ENCODE data around the gene XPNPEP2.

XPNPEP2 gene

GRCh38 chrX:129747533-129747932, 8.8 kb downstream of the XPNPEP2 start:
- Histone ChIP-seq H4K20me1 (ENCODE audit: control insufficient read depth, insufficient read depth, low read depth, low read length) (no peaks in the 10 kb centered on the region), H3K27ac (ENCODE audit: low read depth, low read length) (no peak overlapping the region), H3K4me2 (ENCODE audit: low read length) (no peak overlapping the region), H3K27me3 (ENCODE audit: control insufficient read depth, low read length) (no peaks in the 10 kb centered on the region), H3K9me3 (ENCODE audit: control insufficient read depth, insufficient read depth, low read length) (no peaks in the 10 kb centered on the region), H3K4me3 (ENCODE audit: low read length) (no peak overlapping the region), H3K4me1 (ENCODE audit: control insufficient read depth, low read length) (no peaks in the 10 kb centered on the region; the same call in 1 of the 2 replicates), H3K36me3 (ENCODE audit: control insufficient read depth, low read length) (no peaks in the 10 kb centered on the region), H3F3A (ENCODE audit: control insufficient read depth, insufficient read depth) (no peaks in the 10 kb centered on the region), H3K79me2 (ENCODE audit: control insufficient read depth, low read length) (no peaks in the 10 kb centered on the region), H3K9me2 (replicated peaks; ENCODE audit: control insufficient read depth, low read length) (no peaks in the 10 kb centered on the region)
- TF ChIP-seq CTCF (IDR thresholded peaks at IDR 0.05; ENCODE audit: low read depth, low read length, poor library complexity, severe bottlenecking) (no peak), EZH2phosphoT487 (IDR thresholded peaks at IDR 0.05; ENCODE audit: borderline replicate concordance, low read length) (no peak)

DNA sequence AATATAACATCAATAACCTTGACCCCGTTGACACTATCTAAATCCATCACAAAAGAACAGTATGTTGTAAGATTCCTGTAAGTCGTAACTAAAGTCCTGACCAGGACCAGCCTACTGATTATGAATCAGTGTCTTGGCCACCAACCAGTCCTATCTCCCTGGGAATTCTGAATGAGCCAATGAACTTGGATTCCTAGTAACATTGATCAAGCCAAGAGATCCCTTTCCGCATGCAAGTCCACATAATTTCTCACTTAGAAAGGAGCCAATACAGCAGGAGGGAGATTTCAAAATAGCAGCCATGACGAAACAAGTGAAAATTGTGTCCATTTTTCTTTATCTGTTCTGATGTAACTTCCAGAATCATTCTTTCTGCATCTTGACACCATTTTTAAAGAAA, 9.5 kb downstream of the XPNPEP2 start:
- Histone ChIP-seq H3K4me3 (ENCODE audit: low read length) (no peak overlapping the region), H3K9me3 (ENCODE audit: control insufficient read depth, insufficient read depth, low read length) (no peaks in the 10 kb centered on the region), H3K9me2 (replicated peaks; ENCODE audit: control insufficient read depth, low read length) (no peaks in the 10 kb centered on the region), H3K27me3 (ENCODE audit: control insufficient read depth, low read length) (no peaks in the 10 kb centered on the region), H3K36me3 (ENCODE audit: control insufficient read depth, low read length) (no peaks in the 10 kb centered on the region), H3K4me2 (ENCODE audit: low read length) (no peak overlapping the region), H3K79me2 (ENCODE audit: control insufficient read depth, low read length) (no peaks in the 10 kb centered on the region), H3K4me1 (ENCODE audit: control insufficient read depth, low read length) (no peaks in the 10 kb centered on the region), H3F3A (ENCODE audit: control insufficient read depth, insufficient read depth) (no peaks in the 10 kb centered on the region), H3K27ac (ENCODE audit: low read depth, low read length) (no peak overlapping the region), H4K20me1 (ENCODE audit: control insufficient read depth, insufficient read depth, low read depth, low read length) (no peaks in the 10 kb centered on the region)
- TF ChIP-seq CTCF (IDR thresholded peaks at IDR 0.05; ENCODE audit: low read depth, low read length, poor library complexity, severe bottlenecking) (no peak), EZH2phosphoT487 (IDR thresholded peaks at IDR 0.05; ENCODE audit: borderline replicate concordance, low read length) (no peak)

DNA sequence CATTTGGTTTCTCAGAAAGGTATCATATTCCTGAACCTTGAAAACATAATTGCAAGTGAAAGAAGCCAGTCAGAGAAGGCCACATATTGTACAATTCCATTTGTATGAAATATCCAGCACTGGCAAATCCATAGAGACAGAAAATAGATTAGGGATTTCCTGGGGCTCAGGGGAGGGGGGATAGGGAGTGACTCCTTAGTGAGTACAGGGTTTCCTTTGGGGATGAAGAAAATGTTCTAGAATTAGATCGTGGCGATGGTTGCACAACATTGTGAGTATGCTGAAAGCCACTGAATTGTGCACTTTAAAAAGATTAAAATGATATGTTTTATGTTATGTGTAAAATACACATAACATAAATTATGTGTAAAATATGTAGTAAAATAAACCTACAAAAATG, 10.3 kb downstream of the XPNPEP2 start:
- no peak for TF ChIP-seq CTCF (IDR thresholded peaks at IDR 0.05; ENCODE audit: low read depth, low read length, poor library complexity, severe bottlenecking)
- TF ChIP-seq EZH2phosphoT487 (IDR thresholded peaks at IDR 0.05; ENCODE audit: borderline replicate concordance, low read length), result no peak
- no peaks in the 10 kb centered on the region for H3K9me3 ChIP-seq (ENCODE audit: control insufficient read depth, insufficient read depth, low read length)
- H3F3A ChIP-seq (ENCODE audit: control insufficient read depth, insufficient read depth), result no peaks in the 10 kb centered on the region
- no peaks in the 10 kb centered on the region for H3K36me3 ChIP-seq (ENCODE audit: control insufficient read depth, low read length)
- no peak overlapping the region for H3K27ac ChIP-seq (ENCODE audit: low read depth, low read length)
- H3K4me1 ChIP-seq (ENCODE audit: control insufficient read depth, low read length), result peaks cover 1% of the 10 kb centered on the region; the same call in 1 of the 2 replicates
- H3K27me3 ChIP-seq (ENCODE audit: control insufficient read depth, low read length), result no peaks in the 10 kb centered on the region
- no peaks in the 10 kb centered on the region for H3K79me2 ChIP-seq (ENCODE audit: control insufficient read depth, low read length)
- H3K4me2 ChIP-seq (ENCODE audit: low read length), result no peak overlapping the region
- no peaks in the 10 kb centered on the region for H3K9me2 ChIP-seq (replicated peaks; ENCODE audit: control insufficient read depth, low read length)
- H4K20me1 ChIP-seq (ENCODE audit: control insufficient read depth, insufficient read depth, low read depth, low read length), result no peaks in the 10 kb centered on the region
- no peak overlapping the region for H3K4me3 ChIP-seq (ENCODE audit: low read length)

DNA sequence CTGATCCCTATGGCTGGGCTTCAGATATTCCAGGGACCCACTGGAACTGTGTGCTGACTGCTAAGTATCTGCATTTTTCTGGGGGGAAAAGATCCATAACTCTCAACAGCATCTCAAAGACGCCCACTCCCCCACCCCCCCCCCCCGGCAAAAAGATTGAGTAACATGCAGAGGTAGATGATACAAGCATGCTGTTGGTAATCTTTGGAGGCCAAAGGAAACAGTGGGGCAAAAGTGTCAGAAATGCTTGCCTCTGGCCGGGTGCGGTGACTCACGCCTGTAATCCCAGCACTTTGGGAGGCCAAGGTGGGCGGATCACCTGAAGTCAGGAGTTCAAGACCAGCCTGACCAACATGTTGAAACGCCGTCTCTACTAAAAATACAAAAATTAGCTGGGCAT, 12.2 kb downstream of the XPNPEP2 start:
- peaks cover 19% of the 10 kb centered on the region for H3K4me1 ChIP-seq (ENCODE audit: control insufficient read depth, low read length)
- H3K79me2 ChIP-seq (ENCODE audit: control insufficient read depth, low read length), result no peaks in the 10 kb centered on the region
- H3F3A ChIP-seq (ENCODE audit: control insufficient read depth, insufficient read depth), result no peaks in the 10 kb centered on the region
- no peaks in the 10 kb centered on the region for H3K9me3 ChIP-seq (ENCODE audit: control insufficient read depth, insufficient read depth, low read length)
- no peak overlapping the region for H3K27ac ChIP-seq (ENCODE audit: low read depth, low read length)
- H3K36me3 ChIP-seq (ENCODE audit: control insufficient read depth, low read length), result no peaks in the 10 kb centered on the region
- no peak overlapping the region for H3K4me2 ChIP-seq (ENCODE audit: low read length)
- H4K20me1 ChIP-seq (ENCODE audit: control insufficient read depth, insufficient read depth, low read depth, low read length), result no peaks in the 10 kb centered on the region
- H3K27me3 ChIP-seq (ENCODE audit: control insufficient read depth, low read length), result no peaks in the 10 kb centered on the region
- H3K9me2 ChIP-seq (replicated peaks; ENCODE audit: control insufficient read depth, low read length), result no peaks in the 10 kb centered on the region
- no peak for TF ChIP-seq EZH2phosphoT487 (IDR thresholded peaks at IDR 0.05; ENCODE audit: borderline replicate concordance, low read length)
- no peak for TF ChIP-seq CTCF (IDR thresholded peaks at IDR 0.05; ENCODE audit: low read depth, low read length, poor library complexity, severe bottlenecking)
- no peak overlapping the region for H3K4me3 ChIP-seq (ENCODE audit: low read length)
